Stimulated activated CD8-positive, alpha-beta memory T cell treated with anti-CD3 and anti-CD28 coated beads, Interleukin-15, amount 100 ng/mL, for 4 hours (primary cell): ENCODE measurements around the gene REEP6.
A peak's percentile ranks its signal among the peaks of the same experiment; 100 is the strongest.

Source experiments
- DNase-seq, 2 donors: peaks; one replicate each; pipeline ENCODE4 v3.0.0-alpha.2; 2020; ENCODE audit warnings: low read depth in 2 of 2

REEP6 gene

GRCh38 chr19:1456121-1456900, 34.7 kb upstream of the REEP6 start:
- no peak for DNase-seq

GRCh38 chr19:1457031-1457739, 33.8 kb upstream of the REEP6 start:
- DNase-seq: no peak

GRCh38 chr19:1457892-1458291, 33.1 kb upstream of the REEP6 start:
- DNase-seq: no peak

- DNase-seq: no peak
Observed at GRCh38 chr19:1459479-1459878, 31.5 kb upstream of the REEP6 start.

- DNase-seq: no peak
Observed at GRCh38 chr19:1460033-1460995, 30.7 kb upstream of the REEP6 start.

- no peak for DNase-seq
Observed at GRCh38 chr19:1461862-1462261, 29.1 kb upstream of the REEP6 start.

- DNase-seq: no peak
Observed at GRCh38 chr19:1465191-1466016, 25.6 kb upstream of the REEP6 start.

GRCh38 chr19:1466018-1466460, 24.9 kb upstream of the REEP6 start:
- DNase-seq: no peak

GRCh38 chr19:1466461-1467214, 24.3 kb upstream of the REEP6 start:
- DNase-seq: no peak

- no peak for DNase-seq
Observed at GRCh38 chr19:1467215-1467489, 23.8 kb upstream of the REEP6 start.

GRCh38 chr19:1467490-1468273, 23.3 kb upstream of the REEP6 start:
- DNase-seq: no peak

GRCh38 chr19:1468274-1468820, 22.6 kb upstream of the REEP6 start:
- no peak for DNase-seq

GRCh38 chr19:1468821-1469254, 22.1 kb upstream of the REEP6 start:
- DNase-seq: no peak

GRCh38 chr19:1469255-1470054, 21.5 kb upstream of the REEP6 start:
- no peak for DNase-seq

- no peak for DNase-seq
Observed at GRCh38 chr19:1470055-1470304, 21.0 kb upstream of the REEP6 start.

GRCh38 chr19:1470305-1471009, 20.5 kb upstream of the REEP6 start:
- DNase-seq: peak in 1 of 2 donors; percentile 38

GRCh38 chr19:1471010-1471514, 19.9 kb upstream of the REEP6 start:
- no peak for DNase-seq

GRCh38 chr19:1471515-1472160, 19.3 kb upstream of the REEP6 start:
- DNase-seq: no peak
